OCI-LY1 (cell line): Measurements from ENCODE around the gene FAAP100.
A peak's percentile ranks its signal among the peaks of the same experiment; 100 is the strongest.

ENCODE experiments used
- H2AFZ ChIP-seq: fragments of 200-600 bp; sonication (generic), shearing (Covaris generic); 2 replicates; pipeline ENCODE4 v1.6.0; 2014; ENCODE audit warnings: antibody characterized with exemption, mild to moderate bottlenecking, low read length
- H3F3A ChIP-seq: fragments of 200-600 bp; sonication (generic), shearing (Covaris generic); 2 replicates; pipeline ENCODE4 v1.6.0; 2014; ENCODE audit warnings: mild to moderate bottlenecking, antibody characterized with exemption, low read length, moderate library complexity; ENCODE audit not compliant: insufficient read depth
- H3K27ac ChIP-seq: fragments of 200-600 bp; sonication (generic); 2 replicates; pipeline ENCODE4 v1.5.1; 2014; ENCODE audit warnings: low read length, mixed run types, mild to moderate bottlenecking, low read depth; ENCODE audit not compliant: poor library complexity, severe bottlenecking
- H3K27me3 ChIP-seq: fragments of 200-600 bp; sonication (generic); 2 replicates; pipeline ENCODE4 v1.6.0; 2014; ENCODE audit warnings: antibody characterized with exemption, mild to moderate bottlenecking, low read length, moderate library complexity; ENCODE audit not compliant: insufficient read depth
- H3K36me3 ChIP-seq: fragments of 200-600 bp; sonication (generic); 2 replicates; pipeline ENCODE4 v1.6.1; 2014; ENCODE audit warnings: mild to moderate bottlenecking, antibody characterized with exemption, low read length, moderate library complexity, mixed read lengths; ENCODE audit not compliant: insufficient read depth
- H3K4me1 ChIP-seq: fragments of 200-600 bp; sonication (generic); 2 replicates; pipeline ENCODE4 v1.5.1; 2014; ENCODE audit warnings: mild to moderate bottlenecking, low read length, moderate library complexity; ENCODE audit not compliant: insufficient read depth, severe bottlenecking
- H3K4me2 ChIP-seq: fragments of 200-600 bp; sonication (generic), shearing (Covaris generic); 2 replicates; pipeline ENCODE4 v1.6.1; 2014; ENCODE audit warnings: low read length
- H3K4me3 ChIP-seq: fragments of 200-600 bp; sonication (generic); 2 replicates; pipeline ENCODE4 v1.5.1; 2014; ENCODE audit warnings: low read length, low read depth, mild to moderate bottlenecking, mixed read lengths; ENCODE audit not compliant: poor library complexity, severe bottlenecking
- H3K79me2 ChIP-seq: fragments of 200-600 bp; shearing (Covaris generic); 2 replicates; pipeline ENCODE4 v1.6.1; 2016; ENCODE audit warnings: mixed run types, low read length, mixed read lengths; ENCODE audit not compliant: insufficient read depth
- H3K9ac ChIP-seq: fragments of 200-600 bp; sonication (generic), shearing (Covaris generic); 2 replicates; pipeline ENCODE4 v1.6.1; 2014; ENCODE audit warnings: mild to moderate bottlenecking, low read length, mixed read lengths
- H3K9me2 ChIP-seq: fragments of 200-600 bp; sonication (generic), shearing (Covaris generic); 2 replicates; pipeline ENCODE4 v1.6.1; 2014; ENCODE audit warnings: low read depth, mild to moderate bottlenecking, low read length, mixed read lengths
- H3K9me3 ChIP-seq: fragments of 200-600 bp; shearing (Covaris generic); 2 replicates; pipeline ENCODE4 v1.6.1; 2014; ENCODE audit warnings: low read length, mixed read lengths
- H4K20me1 ChIP-seq: fragments of 200-600 bp; sonication (generic), shearing (Covaris generic); 2 replicates; pipeline ENCODE4 v1.6.0; 2016; ENCODE audit warnings: mild to moderate bottlenecking, low read length; ENCODE audit not compliant: insufficient read depth
- EZH2 ChIP-seq: fragments of 200-600 bp; sonication (generic), shearing (Covaris generic); IDR thresholded peaks from 2 replicates; pipeline ENCODE4 v1.8.0; 2017; ENCODE audit warnings: borderline replicate concordance, mixed run types, mild to moderate bottlenecking, antibody characterized with exemption, low read length, moderate library complexity, mixed read lengths
- TF ChIP-seq, protein P1 (sequence below): fragments of 200-600 bp; sonication (generic), shearing (Covaris generic); IDR thresholded peaks from 2 replicates; pipeline ENCODE4 v1.5.1; 2017; ENCODE audit warnings: mild to moderate bottlenecking, antibody characterized with exemption, low read length, moderate library complexity, mixed read lengths

The FAAP100 gene

DNA sequence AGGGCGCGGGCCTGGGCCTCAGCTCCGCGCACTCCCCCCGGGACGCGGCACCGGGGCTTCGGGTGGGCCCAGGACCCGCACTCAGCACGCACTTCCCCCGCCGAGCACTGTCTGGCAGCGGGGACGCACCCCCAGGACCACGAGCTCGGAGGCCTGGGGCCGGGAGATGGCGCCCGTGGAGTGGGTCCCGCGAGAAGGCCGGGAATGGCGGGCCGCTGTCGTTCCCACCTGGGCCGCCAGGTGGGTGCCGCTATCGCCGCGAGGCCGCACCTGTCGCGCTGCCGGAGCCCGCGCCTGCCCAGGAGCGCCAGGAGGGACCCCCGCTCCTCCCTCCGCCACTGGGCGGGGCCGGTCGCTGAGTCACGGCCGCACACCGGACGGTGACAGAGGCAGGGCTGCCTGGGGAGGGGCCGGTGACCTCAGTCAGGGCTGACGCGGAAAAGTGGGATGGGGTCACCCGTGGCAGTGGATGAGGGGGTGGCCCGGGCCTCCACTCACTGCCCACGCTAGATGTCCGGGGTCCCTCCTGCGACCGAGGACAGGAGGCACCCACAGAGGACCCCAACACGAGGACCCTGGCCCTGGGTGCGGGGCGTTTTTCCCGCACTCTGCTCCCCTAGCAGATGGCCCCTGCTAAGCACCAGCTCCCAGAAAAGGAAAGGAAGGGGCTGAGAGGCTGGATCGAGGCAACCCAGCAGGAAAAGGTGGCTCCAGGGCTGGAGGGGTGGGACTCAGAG lies 32.7 kb downstream of the FAAP100 start:
- H3K27ac ChIP-seq: peak overlapping the region; percentile 88
- TF ChIP-seq EZH2: no peak
- TF ChIP-seq, protein P1, sequence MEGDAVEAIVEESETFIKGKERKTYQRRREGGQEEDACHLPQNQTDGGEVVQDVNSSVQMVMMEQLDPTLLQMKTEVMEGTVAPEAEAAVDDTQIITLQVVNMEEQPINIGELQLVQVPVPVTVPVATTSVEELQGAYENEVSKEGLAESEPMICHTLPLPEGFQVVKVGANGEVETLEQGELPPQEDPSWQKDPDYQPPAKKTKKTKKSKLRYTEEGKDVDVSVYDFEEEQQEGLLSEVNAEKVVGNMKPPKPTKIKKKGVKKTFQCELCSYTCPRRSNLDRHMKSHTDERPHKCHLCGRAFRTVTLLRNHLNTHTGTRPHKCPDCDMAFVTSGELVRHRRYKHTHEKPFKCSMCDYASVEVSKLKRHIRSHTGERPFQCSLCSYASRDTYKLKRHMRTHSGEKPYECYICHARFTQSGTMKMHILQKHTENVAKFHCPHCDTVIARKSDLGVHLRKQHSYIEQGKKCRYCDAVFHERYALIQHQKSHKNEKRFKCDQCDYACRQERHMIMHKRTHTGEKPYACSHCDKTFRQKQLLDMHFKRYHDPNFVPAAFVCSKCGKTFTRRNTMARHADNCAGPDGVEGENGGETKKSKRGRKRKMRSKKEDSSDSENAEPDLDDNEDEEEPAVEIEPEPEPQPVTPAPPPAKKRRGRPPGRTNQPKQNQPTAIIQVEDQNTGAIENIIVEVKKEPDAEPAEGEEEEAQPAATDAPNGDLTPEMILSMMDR: peak; percentile 45
- no peaks in the 10 kb centered on the region for H3K36me3 ChIP-seq
- no peaks in the 10 kb centered on the region for H3K79me2 ChIP-seq
- H3K27me3 ChIP-seq: peaks cover 15% of the 10 kb centered on the region; the same call in 1 of the 2 replicates
- H3K9ac ChIP-seq: peak overlapping the region; percentile 61; the same call in 1 of the 2 replicates
- H3K9me2 ChIP-seq: no peaks in the 10 kb centered on the region
- peak overlapping the region; percentile 96 for H3K4me2 ChIP-seq
- H4K20me1 ChIP-seq: no peaks in the 10 kb centered on the region
- peaks cover 8% of the 10 kb centered on the region; the same call in 1 of the 2 replicates for H3F3A ChIP-seq
- H3K4me1 ChIP-seq: peaks cover 52% of the 10 kb centered on the region
- H3K9me3 ChIP-seq: no peaks in the 10 kb centered on the region
- H2AFZ ChIP-seq: no peak overlapping the region
- H3K4me3 ChIP-seq: peak overlapping the region; percentile 56

DNA sequence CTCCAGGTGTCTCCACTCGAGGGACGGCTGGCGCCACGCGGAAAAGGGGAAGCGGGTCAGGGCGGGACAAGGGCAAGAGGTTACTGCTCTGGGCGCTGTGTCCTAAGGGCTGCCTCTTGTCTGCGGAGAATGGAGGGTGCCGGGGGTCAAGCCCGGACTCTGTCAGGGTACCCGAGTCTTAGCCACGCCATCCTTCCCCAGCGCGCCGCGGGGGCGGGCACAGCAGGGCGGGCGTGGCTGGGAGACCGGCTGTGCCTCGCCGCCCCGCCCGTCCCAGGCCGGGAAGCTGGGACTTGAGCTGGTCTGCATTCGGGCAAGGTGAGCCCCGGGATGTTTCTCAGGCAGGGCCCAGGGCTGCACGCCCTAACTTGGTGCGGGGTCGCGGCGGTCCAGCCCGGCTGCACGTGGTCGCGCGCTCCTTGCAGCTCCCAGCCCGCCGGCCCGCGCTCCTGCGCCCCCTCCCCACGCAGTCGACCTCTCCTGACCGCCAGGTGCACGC lies 33.3 kb downstream of the FAAP100 start:
- H3K4me1 ChIP-seq: peaks cover 57% of the 10 kb centered on the region
- no peaks in the 10 kb centered on the region for H3K9me2 ChIP-seq
- H3K4me2 ChIP-seq: peak overlapping the region; percentile 96
- peak overlapping the region; percentile 56 for H3K4me3 ChIP-seq
- H3K9me3 ChIP-seq: no peaks in the 10 kb centered on the region
- H3K27ac ChIP-seq: peak overlapping the region; percentile 88
- peaks cover 9% of the 10 kb centered on the region; the same call in 1 of the 2 replicates for H3K27me3 ChIP-seq
- peak overlapping the region; percentile 61; the same call in 1 of the 2 replicates for H3K9ac ChIP-seq
- H2AFZ ChIP-seq: no peak overlapping the region
- no peaks in the 10 kb centered on the region for H4K20me1 ChIP-seq
- no peaks in the 10 kb centered on the region for H3K36me3 ChIP-seq
- TF ChIP-seq, protein P1: no peak
- no peak for TF ChIP-seq EZH2
- peaks cover 8% of the 10 kb centered on the region; the same call in 1 of the 2 replicates for H3F3A ChIP-seq
- no peaks in the 10 kb centered on the region for H3K79me2 ChIP-seq

GRCh38 chr17:81518113-81518784 lies 33.9 kb downstream of the FAAP100 start:
- H2AFZ ChIP-seq: no peak overlapping the region
- no peaks in the 10 kb centered on the region for H3K9me3 ChIP-seq
- H3F3A ChIP-seq: peaks cover 12% of the 10 kb centered on the region; the same call in 1 of the 2 replicates
- peak overlapping the region; percentile 96 for H3K4me2 ChIP-seq
- no peaks in the 10 kb centered on the region for H3K79me2 ChIP-seq
- peaks cover 63% of the 10 kb centered on the region for H3K4me1 ChIP-seq
- no peaks in the 10 kb centered on the region for H4K20me1 ChIP-seq
- H3K27ac ChIP-seq: peak overlapping the region; percentile 88
- peak overlapping the region; percentile 61; the same call in 1 of the 2 replicates for H3K9ac ChIP-seq
- peaks cover 7% of the 10 kb centered on the region; the same call in 1 of the 2 replicates for H3K27me3 ChIP-seq
- no peak for TF ChIP-seq EZH2
- TF ChIP-seq, protein P1: no peak
- H3K36me3 ChIP-seq: no peaks in the 10 kb centered on the region
- no peaks in the 10 kb centered on the region for H3K9me2 ChIP-seq
- H3K4me3 ChIP-seq: peak overlapping the region; percentile 56
